RKO (cell line): ENCODE measurements around the gene WDR36.
"Not testable (repeated sequence)": the region's sequence is repeated elsewhere in the genome, so short reads cannot be mapped to it uniquely, and the experiment has no call there.

Experiments used
- DNase-seq: peaks from one replicate; pipeline ENCODE4 v3.0.0-alpha.2; 2016; ENCODE audit warnings: low spot score

WDR36 gene

DNA sequence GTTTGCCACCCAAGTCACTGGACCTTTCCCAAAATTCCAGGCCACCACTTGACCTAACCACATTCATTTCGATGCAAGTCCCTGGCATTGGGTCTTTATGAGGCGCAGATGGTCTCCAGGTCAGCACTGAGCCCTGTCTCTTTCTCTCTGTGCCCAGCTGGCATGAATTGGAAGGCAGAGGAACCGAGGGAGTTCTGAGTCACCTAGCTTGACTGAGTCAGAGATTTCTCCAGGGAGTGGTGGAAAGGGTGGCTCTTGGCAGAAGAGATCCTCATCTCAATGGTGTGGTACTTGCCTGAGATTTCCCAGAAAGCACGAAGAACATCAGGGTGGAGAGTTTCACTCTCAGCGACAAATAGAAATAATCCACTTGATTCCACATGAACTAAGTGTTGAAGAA, 43.8 kb downstream of the WDR36 start:
- peak; percentile 27 for DNase-seq

GRCh38 chr5:111138096-111138495, 45.9 kb downstream of the WDR36 start:
- DNase-seq, result no peak

DNA sequence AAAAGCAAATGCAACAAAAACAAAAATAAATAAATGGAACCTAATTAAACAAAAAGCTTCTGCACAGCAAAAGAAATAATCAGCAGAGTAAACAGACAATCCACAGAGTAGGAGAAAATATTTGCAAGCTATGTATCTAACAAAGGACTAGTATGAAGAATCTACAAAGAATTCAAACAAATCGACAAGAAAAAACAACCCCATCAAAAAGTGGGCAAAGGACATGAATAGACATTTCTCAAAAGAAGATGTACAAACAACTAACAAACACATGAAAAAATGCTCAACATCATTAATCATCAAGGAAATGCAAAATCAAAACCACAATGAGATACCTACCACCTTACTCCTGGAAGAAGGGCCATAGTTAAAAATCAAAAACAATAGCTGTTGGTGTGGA, 49.3 kb downstream of the WDR36 start:
- not testable (repeated sequence) for DNase-seq

DNA sequence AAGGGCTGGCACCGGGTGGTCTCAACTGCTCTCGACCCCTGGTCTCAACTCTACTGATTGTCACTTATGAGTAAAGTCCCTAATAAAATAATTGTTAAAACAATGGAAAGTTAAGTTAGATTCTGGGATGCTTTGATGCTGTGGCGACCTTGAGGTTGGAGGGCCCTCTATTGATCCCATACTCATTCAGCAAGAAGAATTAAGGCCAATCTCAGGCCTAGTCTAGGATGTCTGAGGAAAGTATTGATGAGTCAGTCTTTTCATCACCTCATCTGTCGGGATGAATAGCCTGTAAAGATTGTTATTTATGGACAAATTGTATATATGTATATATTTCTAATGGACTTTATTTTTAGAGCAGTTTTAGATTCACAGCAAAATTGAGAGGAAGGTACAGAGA, 50.8 kb downstream of the WDR36 start:
- no peak for DNase-seq

- DNase-seq, result no peak
Measured at GRCh38 chr5:111143910-111144309, 51.8 kb downstream of the WDR36 start.

DNA sequence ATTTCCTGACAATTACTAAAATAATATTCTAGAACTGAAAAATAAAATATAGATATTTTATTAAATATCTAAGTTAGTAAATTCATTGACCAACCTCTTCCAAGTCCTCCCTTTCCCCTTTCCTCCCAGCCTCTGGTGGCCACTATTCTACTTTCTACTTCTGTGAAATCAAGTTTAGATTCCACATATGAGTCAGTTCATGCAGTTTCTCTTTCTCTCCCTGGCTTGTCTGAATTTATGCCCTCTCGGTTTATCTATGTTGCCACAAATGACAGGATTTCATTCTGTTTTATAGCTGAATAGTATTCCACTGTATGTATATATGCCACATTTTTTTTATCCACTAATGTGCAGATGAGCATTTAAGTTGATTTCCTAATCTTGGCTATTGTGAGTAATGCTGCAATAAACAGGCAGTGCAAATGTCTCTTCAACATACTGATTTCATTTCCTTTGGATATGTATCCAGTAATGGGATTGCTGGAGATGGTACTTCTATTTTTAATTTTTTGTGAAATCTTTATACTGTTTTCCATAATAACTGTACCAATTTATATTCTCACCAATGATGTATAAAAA, 52.3 kb downstream of the WDR36 start:
- DNase-seq, result no peak

GRCh38 chr5:111146053-111146452, 53.9 kb downstream of the WDR36 start:
- DNase-seq, result no peak

- no peak for DNase-seq
Measured at GRCh38 chr5:111147502-111147901, 55.4 kb downstream of the WDR36 start.

DNA sequence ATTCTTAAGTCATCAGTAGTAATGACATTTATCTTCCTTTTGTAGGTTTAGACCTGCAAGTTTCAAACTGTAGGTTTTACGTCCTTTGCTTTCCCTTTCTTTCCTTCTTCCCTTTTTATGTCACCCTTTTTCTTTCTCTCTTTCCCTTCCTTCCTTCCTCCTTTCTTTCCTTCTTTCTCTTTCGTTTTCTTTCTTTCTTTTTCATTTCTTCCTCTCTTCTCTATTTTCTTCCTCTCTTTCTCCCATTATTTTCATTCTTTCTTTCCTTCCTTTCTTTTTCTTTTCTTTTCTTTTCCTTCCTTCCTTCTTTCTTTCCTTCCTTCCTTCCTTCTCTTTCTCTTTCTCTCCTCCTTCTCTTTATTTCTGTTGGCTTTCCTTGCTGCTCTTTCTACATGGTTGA, 59.9 kb downstream of the WDR36 start:
- DNase-seq, result no peak

GRCh38 chr5:111153483-111153882, 61.3 kb downstream of the WDR36 start:
- no peak for DNase-seq

DNA sequence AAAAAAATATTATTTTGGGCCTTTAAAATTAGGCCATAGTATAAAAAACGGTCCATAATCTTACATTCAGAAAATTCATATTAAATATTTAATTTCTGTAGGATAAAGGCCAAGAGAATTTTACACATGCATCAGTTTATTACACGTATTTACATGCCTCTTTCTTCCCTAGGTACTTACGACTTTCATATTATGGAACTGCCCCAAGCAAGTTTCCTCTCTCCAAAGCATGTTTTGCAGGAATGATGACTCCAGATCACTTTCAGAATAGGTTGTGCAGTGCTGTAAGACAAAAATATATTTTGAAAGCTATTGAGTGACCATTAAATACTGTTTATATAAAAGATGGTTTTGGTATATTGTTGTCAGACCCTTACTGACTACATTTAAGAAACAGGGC, 61.8 kb downstream of the WDR36 start:
- DNase-seq, result no peak

DNA sequence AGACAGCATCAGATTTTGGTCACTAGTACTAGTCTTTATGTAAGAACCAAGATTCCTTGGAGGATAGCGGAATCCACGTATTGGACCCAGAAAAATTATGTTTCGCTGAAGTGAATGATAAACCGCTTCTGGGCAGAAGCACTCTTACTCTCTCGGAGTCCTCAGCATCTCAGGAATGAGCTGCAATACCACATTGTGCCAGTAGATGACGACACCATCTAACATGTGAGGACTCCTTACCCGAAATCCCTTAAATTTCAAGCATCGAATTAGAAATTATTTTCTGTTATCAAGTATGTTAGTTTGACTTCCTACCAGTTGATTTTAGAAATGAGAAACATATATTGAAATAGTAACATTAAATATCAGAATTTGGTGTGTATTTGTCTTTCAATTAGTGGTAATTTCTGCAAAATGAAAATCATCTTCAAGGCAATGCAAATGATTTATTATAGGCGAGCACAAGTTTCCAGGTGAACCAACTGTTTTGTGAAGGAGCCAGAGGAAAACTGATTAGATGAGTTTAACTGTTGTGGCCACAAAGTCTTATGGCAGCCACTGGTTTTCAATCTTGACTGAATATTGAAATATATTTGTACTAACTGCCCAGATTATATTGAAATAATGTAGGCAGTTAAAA, 66.1 kb downstream of the WDR36 start:
- DNase-seq, result peak; percentile 63

GRCh38 chr5:111159845-111160244, 67.7 kb downstream of the WDR36 start:
- DNase-seq, result no peak

GRCh38 chr5:111163000-111163399, 70.9 kb downstream of the WDR36 start:
- no peak for DNase-seq

DNA sequence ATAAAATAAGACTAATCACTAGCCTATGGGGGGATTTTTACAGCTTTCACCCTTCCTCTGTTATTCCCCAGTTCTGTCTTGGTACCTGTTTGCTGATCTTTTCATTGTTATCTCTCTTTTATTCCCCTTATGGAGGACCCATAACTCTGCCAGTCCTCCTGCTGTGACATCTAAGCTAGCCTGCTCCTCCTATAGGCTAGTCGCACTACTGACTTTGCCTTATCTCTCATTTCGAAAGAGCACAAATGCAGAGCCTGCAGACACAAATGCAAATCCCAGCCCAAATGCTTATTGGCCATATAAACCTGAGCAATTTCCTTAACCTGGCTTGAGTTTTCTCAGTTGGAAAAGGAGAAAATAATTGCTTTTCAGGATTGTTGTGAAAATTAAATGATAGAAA, 72.9 kb downstream of the WDR36 start:
- DNase-seq, result no peak

DNA sequence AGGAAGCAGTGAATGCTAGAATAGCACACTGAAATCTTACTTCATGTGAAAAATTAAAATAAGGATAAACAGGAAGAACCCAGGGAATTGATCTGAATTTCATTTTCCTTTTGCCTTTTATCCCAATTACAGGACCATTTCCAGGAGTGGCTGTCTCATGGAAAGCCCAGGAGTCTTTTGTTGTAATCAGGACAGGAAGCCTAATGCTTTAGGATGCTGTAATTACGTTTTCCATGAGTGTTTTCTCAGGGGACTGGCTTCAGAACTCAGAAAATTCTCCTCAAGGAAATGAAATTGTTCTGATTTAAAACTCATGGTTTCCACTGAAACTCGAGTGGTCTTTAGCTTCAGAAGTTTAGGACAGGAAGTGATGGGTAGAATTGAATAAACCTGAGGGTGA, 75.4 kb downstream of the WDR36 start:
- no peak for DNase-seq

DNA sequence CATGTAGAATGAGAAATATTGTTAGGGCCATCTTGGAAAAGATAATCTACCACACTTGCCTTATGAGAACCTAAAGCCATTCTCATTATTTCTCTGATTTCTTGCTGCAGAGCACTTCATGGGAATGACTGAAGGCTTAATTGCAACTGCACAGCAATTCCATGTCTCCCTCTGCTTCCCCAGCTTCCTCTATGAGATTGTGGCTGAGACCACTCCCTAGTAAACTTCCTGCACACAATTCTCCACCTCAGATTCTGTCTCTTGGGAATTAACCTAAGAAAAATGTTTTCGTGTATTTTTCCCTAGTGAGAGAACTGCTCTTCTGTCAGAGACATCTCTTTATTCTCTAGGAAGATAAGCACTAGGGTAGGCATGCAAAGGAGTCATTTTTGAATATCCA, 76.5 kb downstream of the WDR36 start:
- DNase-seq, result no peak

DNA sequence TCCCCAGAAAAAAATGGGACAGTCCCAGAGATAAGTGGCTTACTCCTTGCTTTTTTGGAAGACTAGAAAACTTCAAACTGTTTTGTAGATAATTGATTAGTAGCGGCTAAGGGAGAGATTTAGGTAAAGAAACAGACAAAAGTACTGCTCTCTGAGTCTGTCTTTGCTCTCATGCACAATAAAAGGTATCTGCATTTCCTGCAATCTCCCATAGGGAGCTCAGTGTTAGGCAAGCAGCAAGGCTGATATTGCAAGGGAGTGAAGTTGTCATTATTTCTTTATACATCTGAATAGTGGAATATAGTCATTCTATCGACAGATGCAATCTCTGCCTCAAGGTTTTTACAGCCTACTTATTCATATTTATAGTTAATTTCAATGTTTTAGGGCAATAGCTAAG, 77.1 kb downstream of the WDR36 start:
- DNase-seq, result no peak

DNA sequence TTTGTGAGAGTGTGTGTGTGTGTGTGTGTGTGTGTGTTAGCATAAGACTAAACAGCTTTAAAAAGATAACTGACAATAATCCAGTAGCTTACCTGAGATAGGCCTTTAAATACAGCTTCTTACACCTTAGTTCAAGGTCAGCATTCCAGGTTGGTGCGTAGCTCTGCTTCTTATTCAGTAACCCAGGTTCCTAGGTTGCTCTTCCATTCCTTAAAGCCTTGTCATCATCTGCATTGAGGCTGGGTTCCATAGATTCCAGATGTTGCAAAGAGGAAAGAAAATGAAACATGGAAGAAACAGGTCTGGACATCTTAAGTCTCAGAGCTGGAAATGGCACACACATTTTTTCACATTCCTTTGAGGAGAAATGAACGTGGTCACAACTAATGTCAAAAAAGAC, 78.1 kb downstream of the WDR36 start:
- no peak for DNase-seq

GRCh38 chr5:111172504-111172903, 80.4 kb downstream of the WDR36 start:
- DNase-seq, result no peak

- no peak for DNase-seq
Measured at GRCh38 chr5:111173476-111173875, 81.3 kb downstream of the WDR36 start.
